Measurements from ENCODE around the gene RIMOC1.
"Not testable (repeated sequence)": the region's sequence is repeated elsewhere in the genome, so short reads cannot be mapped to it uniquely, and the experiment has no call there.

Gene RIMOC1

DNA sequence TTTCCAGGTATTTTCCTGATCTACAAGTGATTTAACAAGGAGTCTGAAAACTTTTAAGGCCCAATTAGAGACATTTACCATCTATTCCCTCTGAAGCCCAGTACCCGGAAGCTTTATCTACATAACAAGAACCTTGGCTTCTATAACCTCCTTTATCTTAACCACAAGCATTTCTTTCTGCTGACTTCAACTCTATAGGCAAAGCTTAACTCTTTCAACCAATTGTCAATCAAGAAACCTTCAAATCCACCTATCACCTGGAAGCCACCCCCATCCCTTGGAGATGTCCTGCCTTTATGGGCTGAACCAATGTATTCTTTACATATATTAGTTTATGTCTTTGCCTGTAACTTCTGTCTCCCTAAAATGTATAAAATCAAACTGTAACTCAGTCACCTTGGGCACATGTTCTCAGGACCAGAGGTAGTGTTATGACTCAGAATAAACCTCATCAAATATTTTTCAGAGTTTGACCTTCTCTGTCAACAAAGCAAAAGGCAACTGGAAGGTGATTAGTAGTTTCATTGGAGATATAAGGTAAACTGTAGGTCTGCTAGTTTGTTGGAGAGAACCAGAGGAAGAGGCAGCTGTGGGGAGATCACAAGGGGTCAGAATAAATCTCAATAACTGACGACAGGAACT, 13.0 kb upstream of the RIMOC1 start:
- DNase-seq = no peak

DNA sequence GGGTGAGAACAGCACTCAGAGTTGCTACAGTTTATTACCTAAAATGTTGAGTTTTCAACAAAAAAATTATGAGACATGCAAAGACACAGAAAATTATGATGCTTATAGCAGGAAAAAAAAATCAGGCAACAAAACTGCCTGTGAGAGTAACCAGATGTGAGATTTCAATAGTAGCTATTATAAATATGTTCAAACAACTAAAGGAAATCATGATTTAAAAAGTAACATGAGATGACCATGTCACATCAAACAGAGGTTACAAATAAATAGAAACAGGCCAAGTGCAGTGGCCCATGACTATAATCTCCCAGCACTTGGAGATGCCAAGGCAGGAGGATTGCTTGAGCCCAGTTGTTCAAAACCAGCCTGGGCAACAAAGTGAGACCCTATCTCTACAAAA, 12.1 kb upstream of the RIMOC1 start:
- DNase-seq = no peak

DNA sequence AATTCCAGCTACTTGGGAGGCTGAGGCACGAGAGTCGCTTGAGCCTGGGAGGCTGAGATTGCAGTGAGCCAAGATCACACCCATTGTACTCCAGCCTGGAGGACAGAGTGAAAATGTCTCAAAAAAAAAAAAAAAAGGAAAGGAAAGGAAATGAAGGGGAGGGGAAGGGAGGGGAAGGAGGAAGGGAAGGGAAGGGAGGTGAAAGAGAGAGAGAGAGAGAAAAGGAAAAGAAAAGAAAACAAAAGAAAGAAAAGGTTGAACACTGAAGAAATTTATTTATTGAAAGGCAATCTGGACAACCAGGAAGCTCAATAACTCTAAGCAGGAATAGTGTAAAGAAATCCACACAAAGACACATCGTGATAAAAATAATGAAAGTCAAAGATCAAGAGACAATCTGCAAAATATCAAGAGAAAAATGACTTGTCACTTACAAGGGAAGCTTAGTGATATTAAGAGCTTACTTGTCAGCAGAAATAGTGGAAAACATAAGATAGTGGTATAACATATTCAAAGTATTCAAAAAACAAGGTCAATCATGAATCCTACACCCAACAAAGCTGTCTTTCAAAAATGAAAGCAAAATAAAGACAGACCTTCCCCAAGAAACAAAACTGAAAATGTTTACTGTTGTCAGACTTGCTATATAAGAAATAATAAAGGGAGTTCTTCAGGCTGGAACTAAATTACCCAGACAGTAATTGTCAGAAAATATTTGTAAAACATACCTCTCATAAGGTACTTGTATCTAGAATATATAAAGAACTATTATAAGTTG, 10.9 kb upstream of the RIMOC1 start:
- no peak for DNase-seq

DNA sequence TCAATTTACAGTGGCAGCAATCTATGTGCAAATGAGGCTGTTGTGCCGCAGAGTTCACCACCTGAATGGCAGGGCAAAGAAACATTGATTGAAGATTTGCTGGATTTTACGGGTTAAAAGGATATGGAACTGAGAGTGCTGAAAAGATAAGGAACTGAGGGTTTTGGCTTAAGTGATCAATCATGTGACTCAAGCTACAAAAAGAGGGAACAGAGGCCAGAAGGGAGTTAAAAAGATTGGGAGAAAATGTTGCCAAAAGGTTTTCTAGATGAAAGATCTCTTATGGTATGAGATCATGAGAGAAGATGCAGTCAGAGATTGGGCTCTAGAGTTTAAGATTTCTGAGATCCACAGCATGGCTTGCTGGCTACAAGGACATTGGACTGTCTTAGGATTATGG, 7.9 kb upstream of the RIMOC1 start:
- DNase-seq = no peak

DNA sequence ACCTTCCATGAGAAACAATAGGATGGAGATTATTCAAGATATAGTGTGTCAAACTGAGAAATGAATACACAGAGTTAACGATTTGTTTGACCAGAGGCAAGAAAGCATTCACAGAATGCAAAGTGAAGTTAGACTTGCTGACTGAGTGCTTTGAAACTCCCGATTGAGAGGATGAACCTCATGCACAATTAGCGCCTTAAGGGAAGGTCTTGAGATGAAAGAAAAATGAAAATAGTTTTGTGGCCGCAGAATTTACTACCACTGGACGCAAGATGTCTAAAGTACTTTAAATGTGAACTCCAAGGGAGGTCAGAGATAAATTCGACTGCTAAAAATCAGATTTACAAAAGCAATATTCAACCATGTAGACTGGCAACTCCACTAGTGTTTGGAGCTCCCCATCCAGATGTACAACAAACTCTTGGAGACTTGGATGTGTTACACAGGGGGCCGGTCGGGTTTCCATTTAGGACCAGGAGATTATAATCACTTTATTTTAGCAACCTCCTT, 707 bp upstream of the RIMOC1 start:
- DNase-seq = no peak

DNA sequence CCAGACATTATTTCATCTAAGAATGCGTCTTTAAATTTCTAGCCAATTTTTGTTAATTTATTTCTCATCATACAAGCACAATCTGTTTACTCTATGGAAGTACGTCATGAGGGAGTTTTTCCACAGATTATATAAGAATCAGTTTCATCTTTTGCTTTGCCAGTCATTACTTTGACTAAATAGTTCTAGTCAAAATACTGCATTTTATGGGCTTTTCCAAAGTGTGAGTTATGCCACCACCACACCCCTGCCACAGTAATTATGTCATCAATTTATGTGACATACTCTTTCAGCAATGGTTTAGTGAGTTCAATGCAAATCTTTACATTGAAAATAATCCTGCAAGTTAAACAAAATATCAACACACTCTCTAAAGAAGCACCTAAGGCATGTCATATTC, 2.0 kb downstream of the RIMOC1 start:
- no peak for DNase-seq

DNA sequence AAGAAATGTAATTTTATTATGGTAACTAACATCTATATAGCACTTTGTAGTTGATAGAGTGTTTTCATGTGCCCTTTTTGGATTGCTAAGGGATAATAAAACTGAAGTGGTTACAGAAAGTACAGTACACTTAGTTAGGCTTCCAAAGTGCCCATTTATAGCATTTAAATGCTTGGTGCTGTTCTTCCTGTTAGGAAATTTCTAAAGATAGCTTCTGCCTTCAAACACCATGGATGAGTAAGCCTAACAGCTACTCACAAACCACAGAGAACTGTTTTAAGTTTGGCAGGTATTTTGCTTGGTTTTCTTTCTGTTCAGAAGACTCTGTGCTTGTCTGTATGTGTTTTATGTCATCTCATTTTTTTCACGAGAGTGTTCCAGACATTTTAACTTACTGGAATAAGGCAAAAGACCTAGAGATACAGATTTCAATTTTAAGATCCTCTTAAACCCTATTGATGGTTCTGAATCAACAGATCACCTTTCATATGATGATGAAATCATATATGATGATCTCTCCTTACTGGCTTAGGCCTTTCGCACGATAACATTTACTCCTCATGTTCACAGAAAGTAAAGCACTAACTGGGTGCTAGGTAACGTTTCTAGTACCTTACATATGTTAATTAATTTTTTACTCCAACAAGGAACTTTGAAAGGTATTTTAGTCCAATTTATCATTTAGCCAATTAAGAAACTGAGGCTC, 4.4 kb downstream of the RIMOC1 start:
- no peak for DNase-seq

DNA sequence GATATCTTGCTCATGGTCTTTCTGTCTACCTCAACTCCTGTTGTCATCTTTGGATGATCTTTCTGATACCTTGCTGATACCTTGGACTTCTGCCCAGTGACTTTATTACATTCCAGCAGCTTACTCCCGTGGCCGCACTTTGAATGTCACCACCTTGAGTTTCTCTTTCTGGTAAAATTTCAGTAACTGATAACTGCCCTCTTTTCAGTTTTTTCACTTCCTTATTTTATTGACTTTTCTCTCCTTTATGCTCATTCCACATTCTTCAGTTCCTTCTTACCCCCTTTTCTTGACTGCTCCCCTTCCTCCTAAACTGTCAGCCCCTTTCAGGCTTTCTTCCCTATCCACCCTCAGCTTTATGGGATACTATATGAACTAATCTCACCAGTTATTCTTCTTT, 14.0 kb downstream of the RIMOC1 start:
- no peak for DNase-seq

DNA sequence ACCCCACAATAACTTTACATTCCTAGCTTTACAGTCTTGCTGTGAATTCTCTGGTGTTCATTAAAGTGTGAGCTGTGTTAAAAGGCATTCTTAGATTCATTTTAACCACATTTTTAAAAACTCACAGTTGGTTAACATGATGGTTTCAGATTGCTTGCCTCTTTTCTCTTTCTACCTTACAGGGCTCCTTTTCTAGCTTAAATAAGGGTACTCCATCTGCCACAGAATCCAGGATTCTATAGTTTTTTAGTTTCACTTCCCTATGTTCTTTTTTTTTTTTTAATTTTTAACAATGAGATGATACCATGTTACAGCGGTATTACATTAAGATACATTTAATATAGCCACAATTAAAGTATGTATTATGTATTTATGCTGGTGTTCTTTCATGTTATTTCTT, 17.0 kb downstream of the RIMOC1 start:
- DNase-seq = no peak

DNA sequence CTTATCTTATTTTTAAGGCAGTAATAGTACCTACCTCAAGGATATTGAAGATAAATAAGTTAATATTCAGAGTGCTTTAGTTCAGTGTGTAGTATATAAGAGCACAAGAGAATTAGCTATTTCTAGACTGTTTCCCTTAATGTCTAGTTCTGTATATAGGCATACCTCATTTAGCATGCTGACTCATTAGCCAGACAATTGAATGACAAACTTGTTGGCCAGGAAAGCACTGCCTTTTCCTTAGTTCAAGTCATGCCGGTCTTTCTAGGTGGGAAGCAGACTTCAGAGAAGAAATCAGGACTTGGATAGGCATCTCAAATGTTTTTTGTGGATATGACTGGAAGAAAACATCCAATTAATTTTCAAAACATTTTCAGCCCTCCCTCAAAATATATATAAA, 17.7 kb downstream of the RIMOC1 start:
- no peak for DNase-seq

DNA sequence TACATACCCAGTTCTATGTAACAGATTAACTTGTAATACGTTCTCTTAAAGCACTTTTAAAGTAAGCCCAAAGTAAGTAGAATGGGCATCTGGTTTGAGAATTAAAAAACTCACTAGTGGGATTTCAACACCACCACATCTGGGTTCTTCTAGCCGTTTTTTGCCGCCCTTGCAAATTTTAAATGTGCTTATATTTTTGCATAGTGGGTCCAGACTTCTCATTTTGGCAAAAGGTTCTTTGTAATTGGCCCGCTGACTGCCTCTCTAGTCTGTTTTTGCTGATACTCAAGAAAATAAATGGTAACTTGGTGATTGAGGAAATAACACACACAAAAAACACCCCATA, 20.4 kb downstream of the RIMOC1 start:
- DNase-seq = no peak

DNA sequence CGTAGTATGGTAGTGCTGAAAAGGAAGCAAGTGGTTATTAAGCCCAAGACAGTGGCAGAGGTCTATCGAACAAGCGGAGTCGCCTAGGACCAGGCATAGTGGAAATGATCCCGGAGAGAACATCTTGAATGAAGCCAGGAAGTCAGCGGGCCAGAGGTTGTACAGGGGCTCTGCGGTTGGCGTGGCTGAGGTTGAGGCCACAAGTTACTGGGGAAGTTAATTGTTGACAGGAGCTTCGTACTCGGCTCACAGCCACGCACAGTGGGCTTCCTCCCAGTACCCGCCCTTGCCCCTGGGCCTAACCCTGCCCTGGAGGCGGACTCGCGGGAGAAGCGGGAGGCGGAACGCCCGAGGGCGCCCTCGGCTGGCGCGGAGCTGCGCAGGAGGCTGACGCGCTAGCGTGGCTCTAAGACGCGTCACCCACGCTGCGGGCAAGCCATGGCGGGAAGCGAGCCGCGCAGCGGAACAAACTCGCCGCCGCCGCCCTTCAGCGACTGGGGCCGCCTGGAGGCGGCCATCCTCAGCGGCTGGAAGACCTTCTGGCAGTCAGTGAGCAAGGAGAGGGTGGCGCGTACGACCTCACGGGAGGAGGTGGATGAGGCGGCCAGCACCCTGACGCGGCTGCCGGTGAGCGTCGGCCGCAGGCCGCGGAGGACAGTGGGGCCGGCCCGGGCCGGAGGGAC, 20.9 kb downstream of the RIMOC1 start, which contains the start of gene FBXO4:
TSS of gene FBXO4 (plus strand) at position 410 of the 683 bp plus-strand sequence. CDS start at position 439, 29 bp downstream.
- DNase-seq = peak; percentile 66

DNA sequence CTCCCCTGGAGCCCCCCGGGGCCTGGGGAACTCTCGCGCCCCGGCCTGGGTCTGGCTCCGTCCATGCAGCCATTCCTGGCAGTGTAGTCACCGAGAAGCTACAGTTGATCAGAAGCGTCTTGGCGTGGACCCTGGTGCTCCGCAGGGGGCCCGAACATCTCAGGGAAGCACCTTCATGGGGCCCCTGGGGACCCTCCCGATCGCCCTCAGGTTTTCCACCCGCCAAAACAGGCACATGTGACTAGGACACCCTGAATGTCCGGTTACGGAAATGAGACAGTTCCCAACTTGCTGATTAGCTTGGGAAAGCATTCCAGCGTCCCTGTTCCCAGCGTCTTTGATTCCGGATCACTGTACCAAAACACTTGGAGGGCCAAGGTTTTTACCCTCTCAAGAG, 21.4 kb downstream of the RIMOC1 start:
- DNase-seq = no peak

DNA sequence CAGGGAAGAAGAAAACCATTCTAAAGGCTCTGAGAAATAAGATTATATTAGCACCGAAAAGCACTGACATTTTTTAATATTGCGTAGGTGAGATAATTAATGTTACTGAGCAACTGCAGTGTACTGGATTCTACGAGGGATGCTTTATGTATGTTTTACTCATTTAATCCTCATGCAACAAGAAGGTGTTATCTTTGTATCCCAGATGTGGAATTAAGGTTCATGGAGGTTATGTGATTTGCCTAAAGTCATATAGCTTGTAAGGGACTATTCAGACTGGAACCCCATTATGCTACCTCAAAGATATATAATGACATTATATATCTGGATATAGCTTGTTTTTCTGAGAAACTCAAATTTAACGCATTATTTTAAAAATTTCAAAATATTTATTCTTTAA, 23.5 kb downstream of the RIMOC1 start:
- no peak for DNase-seq

DNA sequence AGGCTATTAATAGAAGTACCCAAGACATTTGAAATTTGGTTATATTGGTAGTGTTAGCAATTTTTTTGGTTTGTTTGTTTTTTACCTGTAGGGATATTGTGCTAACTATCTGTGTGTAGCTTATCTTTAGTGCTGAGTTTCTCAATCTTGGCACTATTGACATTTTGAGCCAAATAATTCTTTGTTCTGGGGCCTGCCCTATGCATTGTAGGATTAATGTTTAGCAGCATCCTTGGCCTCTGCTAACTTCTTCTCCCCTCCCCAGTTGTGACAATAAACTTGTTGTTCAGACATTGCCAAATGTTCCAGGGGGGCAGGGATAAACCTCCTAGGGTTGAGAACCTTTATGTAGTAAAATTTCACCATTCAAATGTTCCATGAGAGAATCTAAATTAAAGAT, 24.9 kb downstream of the RIMOC1 start:
- no peak for DNase-seq

DNA sequence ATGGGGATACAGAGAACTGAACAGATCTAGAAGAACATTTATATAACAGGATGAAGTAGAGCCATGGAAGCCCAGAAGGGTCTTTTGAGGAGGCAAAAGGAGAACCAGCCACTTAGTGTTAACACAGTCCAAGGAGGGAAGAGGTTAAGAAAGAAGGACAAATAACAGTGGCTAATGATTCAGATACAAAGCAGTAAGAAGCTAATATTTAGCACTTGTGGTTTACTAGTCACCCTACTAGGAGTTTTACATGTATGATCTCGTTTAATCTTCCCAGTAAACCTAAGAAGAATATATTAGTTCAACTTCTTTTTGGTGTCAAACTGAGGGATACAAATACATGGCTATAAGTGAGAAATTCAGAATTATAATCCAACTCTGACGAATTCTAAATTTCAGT, 28.6 kb downstream of the RIMOC1 start:
- no peak for DNase-seq

DNA sequence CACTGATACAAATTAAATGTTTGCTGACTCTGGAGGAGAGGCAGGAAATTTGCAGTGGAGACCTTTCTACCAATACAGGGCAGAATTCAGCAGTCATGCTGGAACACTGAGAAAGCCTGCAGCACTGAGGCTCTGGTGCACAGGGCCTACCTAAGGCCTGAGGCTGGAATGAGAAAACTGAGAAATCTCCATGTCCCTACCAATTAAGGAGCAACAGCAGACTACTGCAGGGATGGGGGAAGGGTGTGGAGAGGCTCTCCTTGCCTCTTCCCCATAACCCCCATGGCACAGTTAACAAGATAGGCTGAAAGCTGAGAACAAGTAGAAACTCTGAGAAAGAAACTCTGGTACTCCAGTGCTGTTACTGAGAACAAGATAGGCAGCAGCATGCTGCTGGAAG, 31.4 kb downstream of the RIMOC1 start:
- DNase-seq = no peak

DNA sequence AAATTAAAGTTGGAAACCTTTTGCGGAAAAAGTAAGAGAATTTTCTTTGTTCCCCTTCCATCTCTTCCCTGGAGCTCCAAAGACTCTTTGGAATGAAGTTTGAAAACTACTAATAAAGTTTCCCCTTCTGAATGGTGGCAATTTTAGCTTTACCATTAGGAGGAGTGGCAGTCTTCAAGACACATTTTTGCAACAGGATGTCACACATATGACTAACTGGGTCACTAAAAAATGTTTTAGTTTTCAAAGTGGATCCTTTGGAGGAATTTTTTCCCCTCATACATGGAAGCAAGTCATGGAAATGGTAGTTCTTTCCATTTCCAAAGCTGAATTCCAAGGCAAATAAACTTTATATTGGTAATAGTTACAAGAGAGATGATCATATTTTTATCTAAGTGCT, 36.5 kb downstream of the RIMOC1 start:
- DNase-seq = no peak

DNA sequence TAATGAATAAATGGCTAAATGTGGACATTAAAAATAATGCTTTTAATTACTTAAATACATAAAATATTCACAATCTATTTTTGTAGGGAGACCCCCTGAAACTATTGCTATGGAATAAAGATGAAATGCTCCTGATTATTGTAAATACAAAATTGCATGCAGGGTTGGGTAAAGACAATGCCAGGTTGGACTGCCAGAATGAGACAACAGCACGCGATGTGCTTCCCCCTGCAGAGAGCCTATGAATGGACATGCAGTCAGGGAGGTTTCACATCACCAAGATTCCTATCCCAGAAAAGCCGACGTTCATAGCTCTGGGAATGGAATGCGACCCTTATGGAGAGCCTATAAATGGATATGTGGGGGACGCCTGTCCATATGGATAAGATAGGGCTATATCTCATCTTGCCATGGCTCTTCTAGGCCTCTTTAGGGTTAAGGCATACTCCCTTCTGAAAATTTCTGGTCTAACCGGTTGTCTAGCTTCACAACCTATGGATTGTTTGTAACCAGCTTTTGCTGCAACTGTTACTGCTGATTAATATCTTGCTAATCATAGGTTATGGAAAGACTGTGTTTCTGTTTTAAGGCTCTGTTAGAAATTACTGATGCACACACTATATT, 41.3 kb downstream of the RIMOC1 start:
- not testable (repeated sequence) for DNase-seq

DNA sequence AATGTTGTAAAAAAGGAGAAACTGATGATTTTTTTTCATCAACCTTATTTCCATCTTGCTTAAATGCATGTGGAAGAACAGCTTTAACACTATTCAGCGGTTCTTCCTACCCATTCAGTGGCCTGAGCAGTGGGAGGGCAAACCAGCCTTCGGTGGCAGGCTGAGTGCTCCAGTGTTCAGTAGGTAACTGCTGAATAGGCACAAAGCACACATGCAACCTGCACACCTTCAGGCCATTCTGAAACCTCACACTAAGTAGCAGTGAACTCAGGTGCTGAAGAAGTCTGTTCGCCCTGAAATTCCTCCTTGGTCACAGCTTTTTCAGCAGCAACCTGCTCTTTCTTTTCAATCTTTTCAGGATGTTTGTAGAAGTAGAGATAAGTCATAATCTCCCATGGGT, 47.1 kb downstream of the RIMOC1 start:
- no peak for DNase-seq

All from DMS 273 treated with DMSO at 0.1 percent for 48 hours (cell line).